GM21447 (cell line): ENCODE results near the gene ACSS1.
"Not testable (repeated sequence)": the region's sequence is repeated elsewhere in the genome, so short reads cannot be mapped to it uniquely, and the experiment has no call there.

ENCODE experiments used
- ATAC-seq: cut with Tn5 transposase; IDR thresholded peaks from one replicate; pipeline ENCODE4 v1.9.1; 2021; ENCODE audit not compliant: unreplicated experiment

ACSS1 gene

GRCh38 chr20:25014816-25015215 is 43.1 kb downstream of the ACSS1 start:
- ATAC-seq = no peak

- no peak for ATAC-seq
These were observed 44.2 kb downstream of the ACSS1 start for GRCh38 chr20:25013478-25014380.

GRCh38 chr20:25012616-25013189 is 45.2 kb downstream of the ACSS1 start:
- no peak for ATAC-seq

GRCh38 chr20:25011831-25012241 is 46.1 kb downstream of the ACSS1 start:
- no peak for ATAC-seq

GRCh38 chr20:25011261-25011660 is 46.7 kb downstream of the ACSS1 start:
- no peak for ATAC-seq

GRCh38 chr20:25009218-25010145 is 48.5 kb downstream of the ACSS1 start:
- ATAC-seq = no peak

GRCh38 chr20:25008388-25009217 is 49.3 kb downstream of the ACSS1 start:
- no peak for ATAC-seq

GRCh38 chr20:25007491-25008305 is 50.2 kb downstream of the ACSS1 start:
- ATAC-seq = no peak

GRCh38 chr20:25006431-25007167 is 51.3 kb downstream of the ACSS1 start:
- ATAC-seq = no peak

- no peak for ATAC-seq
These were observed 52.3 kb downstream of the ACSS1 start for GRCh38 chr20:25005661-25006060.

DNA sequence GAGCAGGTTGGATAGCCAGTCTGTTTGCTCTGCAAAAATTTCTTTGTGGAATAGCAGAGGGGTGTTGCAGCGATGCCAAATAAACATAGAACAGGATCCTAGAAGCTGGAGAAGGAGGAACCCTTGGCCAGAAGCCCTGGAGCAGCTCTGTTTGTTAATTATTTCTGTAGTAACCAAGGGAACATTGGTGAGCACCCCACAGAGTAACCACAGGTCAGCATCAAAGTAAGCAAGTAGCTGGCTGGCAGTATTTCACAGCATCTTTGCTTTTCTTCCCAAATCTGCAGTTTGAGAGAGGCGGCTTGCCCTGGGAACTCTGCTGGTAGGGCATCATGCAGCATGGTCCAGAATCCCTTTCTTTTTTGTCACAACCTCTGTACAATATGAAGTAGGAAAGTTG is 52.7 kb downstream of the ACSS1 start:
- ATAC-seq = no peak

DNA sequence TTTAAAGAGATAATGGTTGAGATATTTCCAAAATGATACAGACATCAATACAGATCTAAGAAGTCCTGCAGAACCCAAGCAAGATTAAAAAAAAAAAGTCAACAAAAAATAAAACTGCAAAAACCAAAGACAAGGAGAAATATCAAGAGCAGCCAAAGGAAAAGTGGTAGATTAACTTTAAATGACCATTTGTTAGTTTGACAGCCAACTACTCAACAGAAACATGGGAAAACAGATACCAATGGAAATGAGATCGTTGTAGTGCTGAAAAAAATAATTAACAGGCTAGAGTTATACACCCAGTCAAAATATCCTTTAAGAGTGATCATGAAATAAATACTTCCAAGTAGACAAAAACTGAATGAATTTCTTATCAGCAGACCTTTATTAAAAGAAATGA is 54.9 kb downstream of the ACSS1 start:
- ATAC-seq = no peak

GRCh38 chr20:25001323-25001722 is 56.6 kb downstream of the ACSS1 start:
- ATAC-seq = not testable (repeated sequence)

- no peak for ATAC-seq
These were observed 57.6 kb downstream of the ACSS1 start for GRCh38 chr20:25000268-25000801.

DNA sequence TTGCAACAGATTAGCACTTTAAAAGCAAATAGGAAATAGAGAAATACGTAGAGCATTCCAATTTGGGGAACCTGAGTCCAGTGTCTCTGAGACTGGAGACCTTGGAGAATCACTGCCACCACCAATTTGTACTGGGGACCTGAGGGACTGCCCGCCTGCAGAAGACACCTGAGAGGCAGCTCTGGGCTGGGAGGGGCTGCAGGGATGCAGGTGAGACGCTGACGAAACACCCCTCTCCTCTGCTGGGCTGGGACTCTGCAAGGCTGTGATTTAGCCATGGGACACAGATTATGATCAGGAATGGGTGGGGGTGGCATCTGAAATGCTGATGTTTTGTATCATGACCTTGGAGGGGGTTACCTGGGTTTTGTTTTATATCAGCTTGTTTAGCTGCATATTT is 58.4 kb downstream of the ACSS1 start:
- ATAC-seq = no peak

DNA sequence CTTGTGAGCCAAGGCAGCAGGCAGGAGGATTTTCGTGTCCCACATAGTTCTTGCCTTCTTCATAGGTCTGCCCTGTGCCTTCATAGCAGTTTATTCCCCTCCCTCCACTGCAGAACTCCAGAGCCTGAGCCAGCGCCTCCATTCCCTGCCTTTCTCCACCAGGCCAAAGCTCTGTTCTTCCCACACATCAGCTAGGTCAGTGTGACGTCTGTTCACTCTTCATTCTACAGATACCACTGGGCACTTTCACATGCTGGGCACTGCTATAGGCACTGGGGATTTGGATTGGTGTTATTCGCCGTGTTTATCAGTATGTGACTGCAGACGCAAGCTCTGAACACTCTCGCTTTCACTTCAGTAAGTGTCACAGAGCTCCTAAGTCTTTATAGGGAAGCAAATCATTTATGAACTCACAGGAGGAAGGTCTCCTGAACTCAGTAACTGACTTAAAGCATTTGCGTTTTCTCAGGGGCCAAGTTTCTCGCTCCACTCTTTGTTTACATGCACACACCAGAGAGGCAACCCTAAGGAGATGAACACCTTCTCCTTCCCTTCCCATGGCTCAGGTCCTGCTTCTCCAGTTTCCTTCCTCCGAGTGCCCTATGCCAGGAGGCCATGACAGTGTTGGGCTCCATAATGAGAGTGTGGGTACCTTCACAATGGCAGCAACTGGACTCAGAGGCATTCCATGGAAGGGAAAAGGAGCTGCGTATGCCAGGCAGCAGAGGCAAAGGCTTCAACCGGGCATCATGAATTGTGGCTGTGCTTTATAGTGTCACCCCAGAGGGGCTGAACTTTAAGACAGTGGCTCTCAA is 59.1 kb downstream of the ACSS1 start:
- ATAC-seq = no peak

DNA sequence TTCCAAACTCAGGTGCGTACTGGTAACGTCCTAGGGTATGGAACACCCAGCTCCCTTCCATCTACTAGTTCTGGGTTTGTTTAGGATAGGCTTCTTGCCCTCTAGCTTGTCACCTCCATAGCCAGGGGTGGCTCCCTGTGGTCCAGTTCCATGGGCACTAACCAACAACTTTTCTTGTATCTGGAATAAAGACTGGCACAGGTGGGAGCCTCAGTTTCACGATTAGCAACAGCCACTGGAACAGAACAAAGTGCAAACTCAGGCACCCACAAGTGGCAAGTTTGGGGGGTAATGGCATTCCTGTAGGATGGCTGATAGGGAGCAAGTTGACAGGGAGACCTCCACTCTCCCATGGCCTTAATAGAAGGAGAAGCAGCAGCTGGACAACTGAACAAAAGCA is 59.8 kb downstream of the ACSS1 start:
- no peak for ATAC-seq
